Hypothalamus (tissue), 51 donors: ENCODE data around the gene CT45A9.
"Not testable (repeated sequence)": the region's sequence is repeated elsewhere in the genome, so short reads cannot be mapped to it uniquely, and the experiment has no call there.

Experiments used
- DNase-seq, 51 donors: peaks; one replicate each; lab custom pipeline; 2025; lab: John Stamatoyannopoulos, UW

The CT45A9 gene, protein sequence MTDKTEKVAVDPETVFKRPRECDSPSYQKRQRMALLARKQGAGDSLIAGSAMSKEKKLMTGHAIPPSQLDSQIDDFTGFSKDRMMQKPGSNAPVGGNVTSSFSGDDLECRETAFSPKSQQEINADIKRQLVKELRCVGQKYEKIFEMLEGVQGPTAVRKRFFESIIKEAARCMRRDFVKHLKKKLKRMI

DNA sequence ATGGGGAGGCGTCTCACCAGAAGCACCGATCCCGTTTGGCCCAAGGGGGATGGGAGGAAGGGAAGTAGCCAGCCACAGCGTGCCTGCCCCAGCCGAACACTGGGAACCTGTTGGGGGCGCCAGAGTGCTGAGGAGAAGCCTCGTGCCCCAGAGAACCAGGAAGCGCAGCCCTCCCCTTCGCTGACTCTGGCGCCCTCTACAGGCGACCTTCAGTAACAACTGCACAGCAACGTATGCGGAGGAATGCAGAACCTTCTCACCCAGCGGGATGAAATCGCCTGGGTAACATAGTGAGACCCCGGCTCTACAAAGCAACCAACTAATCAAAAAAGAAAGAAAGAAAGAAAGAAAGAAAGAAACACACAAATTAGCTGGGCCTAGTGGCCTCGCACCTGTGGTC lies at the start of gene CT45A9:
TSS of gene CT45A9 (minus strand) at position 101 of the 400 bp plus-strand sequence. CDS start 3,751 bp downstream, outside the sequence.
- DNase-seq = not testable (repeated sequence)

DNA sequence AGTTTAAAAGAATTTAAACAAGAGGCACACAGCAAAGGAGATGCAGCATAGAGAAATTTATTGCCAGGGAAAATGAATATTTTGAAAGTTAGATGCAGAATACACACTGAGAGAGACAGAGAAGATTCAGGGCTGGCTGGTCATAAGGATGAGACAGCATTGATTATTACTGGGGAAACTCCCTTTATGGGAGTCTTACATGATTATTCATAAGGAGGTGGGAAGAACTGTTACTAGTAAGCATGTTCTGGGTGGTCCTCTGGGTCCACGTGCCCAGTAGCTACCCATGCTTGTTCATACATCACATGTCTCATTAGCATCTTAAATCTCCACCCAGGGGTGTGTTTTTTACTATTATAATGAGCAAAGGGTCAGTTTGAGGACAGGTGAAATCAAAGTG lies 48.9 kb upstream of the CT45A9 start:
- not testable (repeated sequence) for DNase-seq

DNA sequence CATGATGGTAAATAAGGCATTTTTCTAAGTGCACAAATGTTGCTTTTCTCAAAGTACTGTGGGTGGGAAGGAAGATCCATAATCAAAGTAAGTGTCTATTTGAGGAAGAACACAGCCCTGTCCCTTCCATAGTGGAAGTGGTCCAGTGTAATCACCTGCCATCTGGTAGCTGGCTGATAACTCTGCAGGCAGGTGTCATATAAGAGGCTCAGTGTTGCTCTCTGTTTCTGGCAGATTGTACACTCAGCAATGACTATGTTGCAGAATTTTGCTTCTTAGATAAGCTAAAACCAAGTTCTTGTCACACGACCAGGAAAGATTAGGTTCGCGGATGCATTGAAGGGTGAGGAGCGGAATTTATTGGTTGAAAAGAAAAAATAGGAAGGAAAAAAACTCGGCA lies 42.8 kb upstream of the CT45A9 start:
- DNase-seq = no peak

DNA sequence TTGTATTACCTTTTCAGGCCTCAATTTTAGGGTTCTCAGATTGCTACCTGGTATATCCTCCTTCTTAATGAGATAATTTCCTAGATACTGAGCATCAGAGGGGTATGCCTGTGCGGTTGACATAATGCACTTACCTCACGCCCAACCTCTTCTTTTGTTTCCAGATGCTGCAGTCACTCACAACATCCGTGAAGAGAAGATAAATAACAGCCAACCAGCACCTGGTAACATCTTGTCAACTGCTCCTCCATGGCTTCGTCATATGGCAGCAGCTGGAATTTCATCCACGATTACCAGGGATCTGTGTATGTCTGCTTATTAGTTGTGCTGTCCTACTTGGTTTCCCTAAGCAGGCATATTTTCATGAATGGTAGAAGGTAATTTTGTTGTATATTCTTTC lies 38.6 kb upstream of the CT45A9 start:
- DNase-seq = no peak

DNA sequence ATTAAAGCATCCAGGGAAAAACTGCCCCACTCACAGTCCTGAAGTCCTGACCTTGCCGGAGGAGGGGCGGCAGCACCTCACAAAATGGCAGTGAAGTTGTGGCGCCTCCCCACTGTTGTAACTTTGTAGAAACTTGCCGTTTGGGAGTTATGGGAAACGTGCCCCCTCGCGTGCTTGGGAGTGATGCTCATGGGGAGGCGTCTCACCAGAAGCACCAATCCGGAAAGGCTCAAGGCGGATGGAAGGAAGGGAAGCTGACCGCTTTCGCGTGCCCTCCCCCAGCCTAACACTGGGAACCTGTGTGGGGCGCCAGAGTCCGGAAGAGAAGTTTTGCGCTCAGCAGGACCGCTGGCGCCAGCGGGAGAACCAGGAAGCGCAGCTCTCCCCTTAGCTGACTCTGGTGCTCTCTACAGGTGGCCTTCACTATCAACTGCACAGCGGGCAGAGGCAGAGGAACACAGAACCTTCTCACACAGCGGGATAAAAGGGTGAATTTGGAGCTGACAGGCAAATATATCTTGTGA lies 21.7 kb upstream of the CT45A9 start, which contains the start of the genes CT45A10 and SAGE1:
TSS of gene CT45A10 (minus strand) at position 151 of the 524 bp plus-strand sequence. CDS start 8,100 bp downstream, outside the sequence.
TSS of gene SAGE1 (plus strand) at position 423 of the 524 bp plus-strand sequence. CDS start 2,527 bp downstream, outside the sequence.
- no peak for DNase-seq

DNA sequence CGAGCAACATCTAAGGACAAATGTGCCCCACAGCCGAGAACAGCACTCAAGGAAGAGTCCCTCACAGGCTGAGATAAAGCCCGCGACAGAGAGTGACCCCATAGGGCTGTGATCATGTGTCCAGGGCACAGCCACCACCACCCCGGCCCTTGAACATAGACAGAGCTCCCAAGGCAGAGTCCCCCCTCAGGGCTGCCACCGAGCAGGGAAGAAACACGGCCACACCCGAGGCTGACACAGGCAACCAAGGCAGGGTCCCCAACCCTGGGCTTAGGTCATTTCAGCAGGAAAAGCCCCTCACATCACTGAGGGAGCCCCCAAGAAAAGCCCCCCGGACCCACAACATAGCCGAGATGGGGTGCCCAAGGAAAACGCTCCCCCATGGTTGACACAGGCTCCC lies 21.2 kb upstream of the CT45A9 start:
- no peak for DNase-seq

DNA sequence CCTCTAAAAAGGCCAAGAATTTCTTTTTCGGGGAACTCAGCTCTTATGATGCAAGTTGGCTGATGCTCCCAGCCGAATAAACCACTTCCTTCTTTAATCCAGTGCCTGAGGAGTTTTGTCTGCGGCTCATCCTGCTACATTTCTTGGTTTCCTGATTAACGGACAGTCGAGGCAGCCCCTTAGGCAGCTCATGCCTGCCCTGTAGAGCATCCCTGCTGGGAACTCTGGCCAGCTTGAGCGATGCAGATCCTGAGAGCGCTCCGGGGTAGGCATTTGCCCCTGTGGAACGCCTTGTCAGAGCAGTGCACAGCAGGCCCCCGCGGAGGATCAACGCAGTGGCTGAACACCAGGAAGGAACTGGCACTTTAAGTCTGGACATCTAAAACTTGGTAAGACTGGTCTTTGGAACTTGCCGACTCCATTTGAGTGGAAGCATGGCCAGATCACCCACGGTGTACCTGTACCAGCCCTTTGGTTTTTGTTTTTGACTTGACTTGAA lies 18.5 kb upstream of the CT45A9 start:
- no peak for DNase-seq

DNA sequence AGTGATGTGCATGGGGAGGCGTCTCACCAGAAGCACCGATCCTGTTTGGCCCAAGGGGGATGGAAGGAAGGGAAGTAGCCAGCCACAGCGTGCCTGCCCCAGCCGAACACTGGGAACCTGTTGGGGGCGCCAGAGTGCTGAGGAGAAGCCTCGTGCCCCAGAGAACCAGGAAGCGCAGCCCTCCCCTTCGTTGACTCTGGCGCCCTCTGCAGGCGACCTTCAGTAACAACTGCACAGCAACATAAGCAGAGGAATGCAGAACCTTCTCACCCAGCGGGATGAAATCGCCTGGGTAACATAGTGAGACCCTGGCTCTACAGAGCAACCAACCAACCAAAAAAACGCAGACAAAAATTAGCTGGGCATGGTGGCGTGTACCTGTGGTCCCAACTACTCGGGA lies 17.4 kb upstream of the CT45A9 start:
- not testable (repeated sequence) for DNase-seq

DNA sequence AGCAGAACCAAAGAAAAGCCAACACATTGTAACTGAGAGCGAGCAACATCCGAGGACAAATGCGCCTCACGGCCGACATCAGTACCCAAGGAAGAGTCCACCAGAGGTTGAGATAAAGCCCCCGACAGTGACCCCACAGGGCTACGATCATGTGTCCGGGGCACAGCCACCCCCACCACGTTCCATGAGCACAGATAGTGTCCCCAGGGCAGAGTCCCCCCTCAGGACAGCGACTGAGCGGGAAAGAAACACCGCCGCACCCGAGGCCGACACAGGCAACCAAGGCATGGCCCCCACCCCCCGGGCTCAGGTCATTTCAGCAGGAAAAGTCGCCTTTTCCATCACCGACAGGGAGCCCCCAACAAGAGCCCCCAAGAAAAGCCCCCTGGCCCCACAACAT lies 16.6 kb upstream of the CT45A9 start:
- DNase-seq = not testable (repeated sequence)

DNA sequence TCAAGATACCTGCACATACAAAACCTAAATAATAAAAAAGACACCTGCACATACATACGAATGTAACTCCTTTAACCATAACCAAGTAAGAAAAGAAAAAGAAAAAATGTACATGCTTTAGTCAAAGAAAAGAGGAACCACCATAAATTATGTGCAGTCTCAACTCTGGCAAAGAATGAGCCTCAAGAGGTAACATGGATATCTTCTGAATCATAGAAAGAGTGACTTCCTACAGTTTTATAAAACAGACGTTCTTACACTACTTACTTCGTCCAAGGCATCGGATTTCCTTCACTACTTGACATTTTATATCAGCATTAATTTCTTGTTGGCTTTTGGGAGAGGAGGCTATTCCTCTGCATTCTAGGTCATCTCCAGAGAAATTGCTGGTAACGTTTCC lies 11.1 kb upstream of the CT45A9 start:
- DNase-seq = not testable (repeated sequence)

DNA sequence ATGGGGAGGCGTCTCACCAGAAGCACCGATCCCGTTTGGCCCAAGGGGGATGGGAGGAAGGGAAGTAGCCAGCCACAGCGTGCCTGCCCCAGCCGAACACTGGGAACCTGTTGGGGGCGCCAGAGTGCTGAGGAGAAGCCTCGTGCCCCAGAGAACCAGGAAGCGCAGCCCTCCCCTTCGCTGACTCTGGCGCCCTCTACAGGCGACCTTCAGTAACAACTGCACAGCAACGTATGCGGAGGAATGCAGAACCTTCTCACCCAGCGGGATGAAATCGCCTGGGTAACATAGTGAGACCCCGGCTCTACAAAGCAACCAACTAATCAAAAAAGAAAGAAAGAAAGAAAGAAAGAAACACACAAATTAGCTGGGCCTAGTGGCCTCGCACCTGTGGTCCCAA lies 17.2 kb downstream of the CT45A9 start, which contains the start of gene CT45A8:
TSS of gene CT45A8 (minus strand) at position 101 of the 400 bp plus-strand sequence. CDS start 3,755 bp downstream, outside the sequence.
- not testable (repeated sequence) for DNase-seq

DNA sequence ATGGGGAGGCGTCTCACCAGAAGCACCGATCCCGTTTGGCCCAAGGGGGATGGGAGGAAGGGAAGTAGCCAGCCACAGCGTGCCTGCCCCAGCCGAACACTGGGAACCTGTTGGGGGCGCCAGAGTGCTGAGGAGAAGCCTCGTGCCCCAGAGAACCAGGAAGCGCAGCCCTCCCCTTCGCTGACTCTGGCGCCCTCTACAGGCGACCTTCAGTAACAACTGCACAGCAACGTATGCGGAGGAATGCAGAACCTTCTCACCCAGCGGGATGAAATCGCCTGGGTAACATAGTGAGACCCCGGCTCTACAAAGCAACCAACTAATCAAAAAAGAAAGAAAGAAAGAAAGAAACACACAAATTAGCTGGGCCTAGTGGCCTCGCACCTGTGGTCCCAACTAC lies 34.4 kb downstream of the CT45A9 start, which contains the start of gene CT45A7:
TSS of gene CT45A7 (minus strand) at position 101 of the 400 bp plus-strand sequence. CDS start 3,747 bp downstream, outside the sequence.
- not testable (repeated sequence) for DNase-seq

DNA sequence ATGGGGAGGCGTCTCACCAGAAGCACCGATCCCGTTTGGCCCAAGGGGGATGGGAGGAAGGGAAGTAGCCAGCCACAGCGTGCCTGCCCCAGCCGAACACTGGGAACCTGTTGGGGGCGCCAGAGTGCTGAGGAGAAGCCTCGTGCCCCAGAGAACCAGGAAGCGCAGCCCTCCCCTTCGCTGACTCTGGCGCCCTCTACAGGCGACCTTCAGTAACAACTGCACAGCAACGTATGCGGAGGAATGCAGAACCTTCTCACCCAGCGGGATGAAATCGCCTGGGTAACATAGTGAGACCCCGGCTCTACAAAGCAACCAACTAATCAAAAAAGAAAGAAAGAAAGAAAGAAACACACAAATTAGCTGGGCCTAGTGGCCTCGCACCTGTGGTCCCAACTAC lies 51.7 kb downstream of the CT45A9 start, which contains the start of gene CT45A2:
TSS of gene CT45A2 (minus strand) at position 101 of the 400 bp plus-strand sequence. CDS start 3,747 bp downstream, outside the sequence.
- DNase-seq = not testable (repeated sequence)
